HG03066 (cell line): Measurements from ENCODE around the gene PFKFB2.

Source experiments
- ATAC-seq: cut with Tn5 transposase; IDR thresholded peaks from one replicate; pipeline ENCODE4 v1.9.1; 2021; ENCODE audit warnings: low read depth; ENCODE audit not compliant: unreplicated experiment

The PFKFB2 gene

GRCh38 chr1:207052911-207053769, at the start of gene PFKFB2:
PFKFB2 (plus strand) TSS chr1:207053275; CDS start chr1:207054718, 1,443 bp downstream.
- ATAC-seq, result peak; percentile 69

GRCh38 chr1:207004931-207005830, 47.9 kb upstream of the PFKFB2 start:
- no peak for ATAC-seq

DNA sequence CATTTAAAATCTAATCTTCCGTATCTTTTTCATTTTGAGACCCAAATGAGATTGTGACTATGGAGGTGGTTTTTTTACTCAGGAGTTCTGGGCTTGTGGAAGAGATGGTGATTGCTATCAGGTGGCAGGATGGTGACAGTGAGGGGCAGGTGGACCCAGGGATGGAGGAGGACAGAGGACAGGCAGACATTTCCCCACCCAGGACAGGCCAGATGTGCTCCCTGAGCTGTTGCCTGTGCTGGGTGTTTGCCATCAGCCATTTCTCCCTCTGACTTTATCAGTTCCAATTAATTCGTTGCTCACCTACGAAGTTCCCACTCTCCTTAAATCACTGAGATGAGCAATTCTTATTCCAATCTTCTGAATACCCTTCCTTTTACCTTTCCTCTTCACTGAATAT, 47.0 kb upstream of the PFKFB2 start:
- no peak for ATAC-seq

DNA sequence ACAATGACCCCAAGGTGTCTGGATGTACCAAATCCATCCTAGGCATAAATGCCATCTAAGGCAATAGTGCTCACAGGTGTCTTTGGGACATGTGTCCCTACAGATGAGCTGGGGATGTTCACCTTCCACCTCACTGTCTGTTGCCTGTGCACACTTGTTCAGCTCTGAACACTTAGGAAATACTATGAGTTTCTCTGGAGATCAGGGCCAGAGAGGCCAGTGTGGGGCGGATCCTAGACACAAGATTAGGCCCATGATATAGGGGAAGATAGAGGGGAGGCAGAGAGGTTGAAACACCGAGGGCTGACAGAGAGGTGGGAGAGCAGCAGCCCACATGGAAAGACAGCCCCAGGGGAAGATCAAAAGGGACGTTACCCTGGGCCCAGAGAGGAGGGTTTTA, 46.2 kb upstream of the PFKFB2 start:
- ATAC-seq, result no peak

DNA sequence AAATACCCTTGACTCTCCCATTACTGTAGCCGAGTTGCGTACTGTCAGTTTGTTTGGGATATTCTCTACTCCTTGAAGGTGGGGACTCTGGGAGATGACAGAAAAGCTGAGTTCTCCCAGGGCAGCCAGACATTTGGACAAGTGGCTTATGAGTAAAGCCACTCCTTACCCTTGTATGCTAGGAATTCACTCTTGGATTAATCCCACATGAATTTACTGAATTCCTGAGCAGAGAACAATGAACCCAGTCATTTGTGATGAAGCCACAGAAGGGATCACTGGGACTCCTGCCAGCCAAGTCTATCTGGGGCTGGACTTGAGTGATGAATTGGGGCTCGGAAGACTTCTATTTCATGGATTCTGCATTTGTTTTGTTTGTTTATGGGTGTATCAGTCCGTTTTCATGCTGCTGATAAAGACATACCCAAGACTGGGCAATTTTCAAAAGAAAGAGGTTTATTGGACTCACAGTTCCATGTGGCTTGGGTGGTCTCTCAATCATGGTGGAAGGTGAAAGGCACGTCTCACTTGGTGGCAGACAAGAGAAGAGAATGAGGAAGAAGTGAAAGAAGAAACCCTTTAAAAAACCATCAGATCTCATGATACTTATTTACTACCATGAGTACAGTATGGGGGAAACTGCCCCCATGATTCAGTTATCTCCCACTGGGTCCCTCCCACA, 45.6 kb upstream of the PFKFB2 start:
- ATAC-seq, result no peak

DNA sequence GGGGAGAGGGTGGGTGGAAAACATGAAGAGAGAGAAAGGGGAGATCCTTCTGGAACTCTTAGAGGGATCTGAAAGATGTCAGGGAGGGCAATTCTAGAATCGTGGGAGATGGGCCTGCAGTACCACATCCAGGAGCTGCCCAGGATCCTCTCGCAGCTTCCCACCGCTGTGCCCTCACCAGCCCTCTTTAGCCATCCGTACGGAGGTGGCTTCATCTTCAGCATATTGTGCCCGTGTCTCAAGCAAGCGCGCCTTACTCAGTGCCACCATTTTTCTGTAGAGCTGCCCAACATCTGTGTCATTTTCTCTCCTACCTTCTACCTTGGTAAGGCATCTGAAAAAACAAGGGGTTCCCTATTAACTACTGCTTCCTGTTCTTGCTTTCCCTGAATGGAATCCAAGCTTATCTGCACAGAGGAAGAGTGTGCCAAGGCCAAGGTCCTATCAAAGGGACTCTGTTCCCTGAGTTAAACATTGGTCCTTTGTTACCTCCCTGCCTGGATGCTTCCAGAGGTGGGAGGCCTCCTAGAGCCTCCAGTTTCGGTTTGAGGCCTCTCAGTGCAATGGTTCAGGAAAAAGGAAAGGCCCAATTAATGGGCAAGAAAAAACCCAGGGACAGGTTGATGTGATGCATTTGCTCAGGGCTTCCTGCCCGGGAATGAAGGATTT, 43.8 kb upstream of the PFKFB2 start:
- no peak for ATAC-seq

DNA sequence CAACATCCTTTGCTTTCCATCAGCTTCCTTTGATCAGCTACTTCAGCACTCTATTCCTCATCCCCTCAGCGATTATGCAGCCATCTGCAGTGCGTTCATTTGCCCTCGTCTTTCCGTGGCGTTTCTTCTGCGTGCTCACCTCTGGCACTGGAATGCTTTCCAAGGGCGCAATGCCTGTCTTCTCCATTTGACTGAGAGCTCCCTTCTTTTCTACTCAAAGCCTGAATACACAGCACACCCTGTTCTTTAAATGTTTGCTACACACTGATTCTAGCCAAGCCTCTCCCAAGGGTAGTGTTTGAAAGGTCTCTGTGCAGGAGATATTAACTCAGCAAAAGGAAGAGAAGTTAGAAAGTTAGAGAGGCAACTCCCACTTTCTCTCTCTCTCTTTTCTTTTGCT, 43.1 kb upstream of the PFKFB2 start:
- ATAC-seq, result no peak

DNA sequence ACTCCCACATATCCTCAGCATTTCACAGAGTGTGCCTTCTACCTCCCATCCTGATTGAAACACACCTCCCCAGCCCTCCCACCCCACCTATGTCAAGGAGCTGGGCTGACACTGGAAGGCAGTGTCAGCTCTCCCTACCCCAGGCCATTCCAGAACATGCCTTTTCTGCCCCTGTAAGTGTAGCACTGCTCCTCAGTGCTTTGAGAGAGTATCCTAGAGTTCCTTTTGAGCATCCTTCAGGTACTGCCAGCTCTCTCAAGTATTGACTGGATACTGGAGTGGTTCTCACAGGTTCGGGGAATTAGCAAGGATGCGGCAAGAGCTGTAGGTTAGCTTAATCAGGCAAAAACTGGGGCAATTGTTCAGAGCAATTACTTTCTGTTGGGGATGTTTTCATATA, 42.3 kb upstream of the PFKFB2 start:
- ATAC-seq, result no peak

DNA sequence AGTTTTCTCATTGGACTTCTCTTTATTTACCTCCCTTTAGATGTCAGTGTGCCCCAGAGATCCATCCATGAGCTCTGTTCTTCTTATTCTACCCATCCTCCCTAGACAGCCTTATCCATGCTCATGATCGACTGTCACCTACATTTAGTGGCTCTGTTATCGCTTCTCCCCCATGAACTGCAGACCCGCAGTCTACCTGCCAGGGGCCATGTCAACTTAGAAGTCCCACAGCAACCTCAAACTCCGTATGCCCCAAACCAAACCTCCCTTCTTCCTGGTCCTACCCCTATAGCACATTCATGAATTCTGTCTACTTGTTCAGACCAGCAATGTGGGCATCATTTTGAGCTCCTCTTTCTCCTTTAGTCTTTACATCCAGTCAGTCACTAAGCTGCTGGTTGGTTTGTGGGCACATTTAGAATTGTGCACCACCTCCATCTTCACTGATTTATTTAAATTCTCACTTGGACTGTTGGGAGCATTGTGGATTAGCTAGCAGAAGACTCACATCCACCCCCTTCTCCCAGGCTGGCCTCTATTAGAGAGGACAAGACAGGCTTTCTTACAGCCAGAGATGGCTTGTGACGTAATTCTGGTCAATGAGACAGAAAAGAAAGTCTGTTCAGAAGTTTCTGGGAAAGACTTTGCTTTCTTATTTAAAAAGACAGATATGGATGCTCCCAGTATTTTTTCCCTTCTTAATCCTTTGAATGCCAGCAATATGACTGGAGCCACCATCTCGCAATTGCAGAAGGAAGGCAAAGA, 39.6 kb upstream of the PFKFB2 start:
- no peak for ATAC-seq

GRCh38 chr1:207014728-207015127, 38.3 kb upstream of the PFKFB2 start:
- no peak for ATAC-seq

DNA sequence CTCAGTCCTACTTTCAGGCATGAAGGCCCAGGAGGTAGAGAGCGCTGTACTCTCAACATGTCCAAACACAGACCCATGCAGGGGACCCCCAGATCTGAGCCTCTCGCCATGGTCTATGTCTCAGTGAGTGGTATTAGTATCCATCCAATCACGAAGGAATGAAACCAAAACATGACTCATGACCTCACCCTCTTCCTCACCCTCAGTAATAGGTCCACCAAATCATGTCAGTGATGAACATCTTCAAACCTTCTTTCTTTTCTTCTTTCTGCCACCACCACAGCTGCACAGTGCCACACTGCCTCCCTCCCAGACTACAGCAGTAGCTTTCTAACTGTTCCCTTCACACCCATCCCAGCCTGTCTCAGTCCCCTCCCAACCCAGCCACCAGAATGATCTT, 37.3 kb upstream of the PFKFB2 start:
- no peak for ATAC-seq

GRCh38 chr1:207017615-207018559, 35.2 kb upstream of the PFKFB2 start:
- ATAC-seq, result no peak

DNA sequence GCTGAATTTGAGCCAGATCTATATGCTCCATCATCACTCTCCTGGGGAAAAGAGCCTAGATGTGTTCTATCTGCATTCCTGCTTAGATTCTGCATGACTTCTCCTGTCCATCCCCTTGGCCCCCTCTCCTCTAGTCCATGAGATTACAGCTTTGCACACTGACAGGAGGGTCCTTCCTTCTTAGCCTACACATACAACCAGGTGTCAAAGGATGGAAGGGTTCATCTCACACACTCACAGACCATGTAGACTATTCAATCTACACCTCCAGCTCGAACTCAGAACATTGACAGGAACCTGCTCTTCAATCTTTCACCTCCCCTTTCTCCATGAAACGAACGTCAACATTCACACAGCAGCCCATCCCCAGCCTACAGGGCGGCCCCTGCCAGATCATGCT, 34.4 kb upstream of the PFKFB2 start:
- no peak for ATAC-seq

GRCh38 chr1:207019161-207019560, 33.9 kb upstream of the PFKFB2 start:
- no peak for ATAC-seq

- no peak for ATAC-seq
Measured at GRCh38 chr1:207019661-207020060, 33.4 kb upstream of the PFKFB2 start.

DNA sequence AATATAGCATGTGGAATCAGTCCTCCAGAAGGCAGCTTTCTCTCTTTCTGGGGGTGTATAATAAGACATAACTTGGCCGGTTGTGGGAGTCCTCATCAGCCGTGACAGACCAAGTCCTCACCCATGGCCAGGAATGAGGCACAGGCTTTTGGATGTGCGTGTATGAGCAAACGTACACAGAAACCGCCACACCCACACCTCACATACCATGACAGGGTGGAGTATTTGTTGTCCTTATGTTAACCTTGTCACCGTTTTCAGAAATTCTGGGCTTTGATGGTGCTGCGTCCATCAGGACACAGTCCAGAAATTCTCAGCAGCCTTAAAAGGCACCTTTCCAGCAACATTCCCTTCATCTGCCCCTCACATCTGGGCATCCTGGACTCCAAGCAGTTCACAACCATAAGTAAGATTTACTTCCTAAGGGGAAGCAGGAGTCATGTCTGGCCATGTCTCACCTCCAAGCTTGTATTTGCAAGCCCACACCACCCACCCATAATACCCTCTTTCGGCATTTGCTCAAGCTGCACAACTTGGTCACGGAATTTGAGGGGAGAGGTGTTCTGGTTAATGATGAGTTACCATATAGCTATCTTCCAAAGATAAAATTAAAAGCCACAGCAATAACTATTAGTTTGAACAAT, 32.9 kb upstream of the PFKFB2 start:
- no peak for ATAC-seq

GRCh38 chr1:207020709-207021107, 32.4 kb upstream of the PFKFB2 start:
- ATAC-seq, result no peak
